OCI-LY3 (cell line): ENCODE results near the gene PTAFR.
A peak's percentile ranks its signal among the peaks of the same experiment; 100 is the strongest.

Source experiments
- H2AFZ ChIP-seq: fragments of 200-600, 300-600 bp; shearing (Covaris generic); 2 replicates; pipeline ENCODE4 v1.6.0; 2014; ENCODE audit warnings: antibody characterized with exemption, low read depth, low read length
- H3K27ac ChIP-seq: fragments of 200-600, 300-600 bp; sonication (generic); 2 replicates; pipeline ENCODE4 v1.5.1; 2014; ENCODE audit warnings: mild to moderate bottlenecking, low read length, moderate library complexity, mixed read lengths
- H3K27me3 ChIP-seq: fragments of 200-600, 300-600 bp; sonication (generic); 2 replicates; pipeline ENCODE4 v1.6.1; 2014; ENCODE audit warnings: low read depth, low read length, mixed read lengths
- H3K36me3 ChIP-seq: fragments of 200-600, 300-600 bp; sonication (generic); replicated peaks from 2 replicates; pipeline ENCODE3; 2014; ENCODE audit warnings: low read depth, low read length, mixed read lengths
- H3K4me1 ChIP-seq: fragments of 300-600, 200-600 bp; sonication (generic); 2 replicates; pipeline ENCODE4 v1.6.1; 2014; ENCODE audit warnings: low read length, mixed read lengths
- H3K4me2 ChIP-seq: fragments of 200-600, 300-600 bp; sonication (generic); 2 replicates; pipeline ENCODE4 v1.6.1; 2014; ENCODE audit warnings: low read length, mixed read lengths
- H3K4me3 ChIP-seq: fragments of 300-600, 200-600 bp; sonication (generic); 2 replicates; pipeline ENCODE4 v1.5.1; 2014; ENCODE audit warnings: antibody characterized with exemption, mild to moderate bottlenecking, low read length, moderate library complexity
- H3K79me2 ChIP-seq: fragments of 300-600, 200-600 bp; shearing (Covaris generic); 2 replicates; pipeline ENCODE4 v1.6.1; 2014; ENCODE audit warnings: mild to moderate bottlenecking, low read length, mixed read lengths
- H3K9ac ChIP-seq: fragments of 300-600, 200-600 bp; shearing (Covaris generic); 2 replicates; pipeline ENCODE4 v1.6.0; 2014; ENCODE audit warnings: mild to moderate bottlenecking, low read length, moderate library complexity
- H3K9me3 ChIP-seq: fragments of 200-600, 300-600 bp; shearing (Covaris generic); 2 replicates; pipeline ENCODE4 v1.6.1; 2014; ENCODE audit warnings: low read length, mixed read lengths; ENCODE audit not compliant: insufficient read depth
- H4K20me1 ChIP-seq: fragments of 200-600, 300-600 bp; sonication (generic); 2 replicates; pipeline ENCODE4 v1.6.1; 2016; ENCODE audit warnings: low read length, mixed read lengths; ENCODE audit not compliant: insufficient read depth
- CTCF ChIP-seq: fragments of 200-600, 300-600 bp; sonication (generic); IDR thresholded peaks from 2 replicates; pipeline ENCODE4 v1.5.1; 2014; ENCODE audit warnings: antibody characterized with exemption, low read length, low read depth
- EZH2phosphoT487 ChIP-seq: fragments of 200-600 bp; shearing (Covaris generic); IDR thresholded peaks from 2 replicates; pipeline ENCODE4 v1.6.1; 2018; ENCODE audit warnings: antibody characterized with exemption, mixed run types, low read depth

Gene PTAFR

GRCh38 chr1:28147264-28148094 is 29.0 kb downstream of the PTAFR start:
- H3K27ac ChIP-seq, result peak overlapping the region; percentile 44
- peak overlapping the region; percentile 61 for H3K4me3 ChIP-seq
- peak overlapping the region; percentile 36; the same call in 1 of the 2 replicates for H3K9ac ChIP-seq

DNA sequence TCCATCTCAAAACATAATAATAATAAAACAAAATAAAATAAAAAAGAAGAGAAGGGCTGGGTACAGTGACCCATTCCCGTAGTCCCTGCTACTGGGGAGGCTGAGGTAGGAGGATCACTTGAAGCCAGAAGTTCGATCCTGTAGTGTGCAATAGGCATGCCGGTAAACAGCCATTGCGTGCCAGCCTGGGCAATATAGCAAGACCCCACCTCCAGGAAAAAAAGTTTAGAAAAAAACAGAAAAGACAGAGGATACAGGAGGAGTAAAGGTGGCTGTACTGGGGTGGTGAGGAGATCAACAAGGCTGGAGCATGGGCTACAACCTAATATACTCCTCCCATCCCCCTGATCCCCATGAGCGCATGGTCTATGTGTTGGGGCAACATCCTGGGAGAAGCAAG is 30.8 kb downstream of the PTAFR start:
- H4K20me1 ChIP-seq, result no peaks in the 10 kb centered on the region
- H3K4me3 ChIP-seq, result no peak overlapping the region
- no peak for TF ChIP-seq EZH2phosphoT487
- TF ChIP-seq CTCF, result no peak
- H3K4me1 ChIP-seq, result peaks cover 43% of the 10 kb centered on the region
- H3K27ac ChIP-seq, result no peak overlapping the region
- H3K27me3 ChIP-seq, result peaks cover 6% of the 10 kb centered on the region
- H3K36me3 ChIP-seq, result no peaks in the 10 kb centered on the region
- no peak overlapping the region for H3K4me2 ChIP-seq
- no peak overlapping the region for H2AFZ ChIP-seq
- H3K79me2 ChIP-seq, result no peaks in the 10 kb centered on the region
- H3K9ac ChIP-seq, result no peak overlapping the region
- no peaks in the 10 kb centered on the region; the same call in 1 of the 2 replicates for H3K9me3 ChIP-seq

More at GRCh38 chr1:28147264-28148094, 29.0 kb downstream of the PTAFR start:
- Histone ChIP-seq H3K4me1 (peaks cover 43% of the 10 kb centered on the region), H3K9me3 (no peaks in the 10 kb centered on the region; the same call in 1 of the 2 replicates), H2AFZ (peak overlapping the region; percentile 70; the same call in 1 of the 2 replicates), H3K4me2 (peak overlapping the region; percentile 84), H3K79me2 (no peaks in the 10 kb centered on the region), H3K36me3 (no peaks in the 10 kb centered on the region), H3K27me3 (peaks cover 6% of the 10 kb centered on the region), H4K20me1 (no peaks in the 10 kb centered on the region)
- no peak for TF ChIP-seq CTCF
- TF ChIP-seq EZH2phosphoT487, result no peak

GRCh38 chr1:28144203-28145135 is 32.0 kb downstream of the PTAFR start:
- Histone ChIP-seq H3K9me3 (no peaks in the 10 kb centered on the region; the same call in 1 of the 2 replicates), H3K79me2 (no peaks in the 10 kb centered on the region), H3K36me3 (no peaks in the 10 kb centered on the region), H3K4me3 (peak overlapping the region; percentile 53), H3K27ac (peak overlapping the region; percentile 23; the same call in 1 of the 2 replicates), H3K4me1 (peaks cover 48% of the 10 kb centered on the region), H2AFZ (no peak overlapping the region), H3K27me3 (peaks cover 6% of the 10 kb centered on the region), H4K20me1 (no peaks in the 10 kb centered on the region), H3K4me2 (peak overlapping the region; percentile 79), H3K9ac (no peak overlapping the region)
- TF ChIP-seq CTCF (no peak), EZH2phosphoT487 (no peak)
